Vagina (tissue), 2 donors: ENCODE measurements around the gene MAL. TPM values are rescaled to one million over a fixed set of nuclear protein-coding genes. Genes with fewer than 3 reads are reported as not detected.

ENCODE experiments used
- DNase-seq, 2 donors: peaks; one replicate each; pipeline ENCODE4 v3.0.0-alpha.2; 2017; ENCODE audit errors: extremely low spot score in 2 of 2
- H3K27ac ChIP-seq: fragments of 200-600 bp; sonication (generic); one replicate; pipeline ENCODE4 v1.5.1; 2019
- H3K27me3 ChIP-seq: fragments of 200-600 bp; sonication (generic); one replicate; pipeline ENCODE4 v1.5.1; 2019
- H3K36me3 ChIP-seq, 2 donors: fragments of 200-600 bp; sonication (generic); one replicate each; pipeline ENCODE4 v1.5.1; 2017 to 2019
- H3K4me1 ChIP-seq: fragments of 200-600 bp; sonication (generic); one replicate; pipeline ENCODE4 v1.5.1; 2019
- H3K4me3 ChIP-seq, 2 donors: fragments of 200-600 bp; sonication (generic); 1 replicate in 1 of 2; 2 replicates in 1 of 2; pipeline ENCODE4 v1.5.1; 2016 to 2019
- H3K9me3 ChIP-seq: fragments of 200-600 bp; sonication (generic); one replicate; pipeline ENCODE4 v1.5.1; 2019
- CTCF ChIP-seq, 3 experiments: fragments of 450-650 bp in 2 of 3; fragments of 200-600 bp in 1 of 3; sonication (generic) in 1 of 3; IDR thresholded peaks; one replicate each; pipeline ENCODE4 v1.5.1; 2017 to 2019; ENCODE audit warnings: antibody characterized with exemption in 3 of 3, mild to moderate bottlenecking in 2 of 3, moderate library complexity in 2 of 3
- POLR2A ChIP-seq, 2 donors: fragments of 450-650 bp; IDR thresholded peaks; one replicate each; pipeline ENCODE4 v1.6.1; 2017; ENCODE audit warnings: antibody characterized with exemption in 2 of 2, mild to moderate bottlenecking in 2 of 2, moderate library complexity in 2 of 2
- POLR2AphosphoS5 ChIP-seq, 2 donors: sonication (generic); formaldehyde crosslinking; IDR thresholded peaks; one replicate each; pipeline ENCODE4 v1.9.0; 2017; ENCODE audit warnings: antibody characterized with exemption in 2 of 2, mild to moderate bottlenecking in 2 of 2, low read depth in 1 of 2; ENCODE audit not compliant: insufficient read depth in 1 of 2
- intact Hi-C: fragments of 100-400 bp; cut with DNase I; formaldehyde crosslinking; loops from one replicate; pipeline ENCODE4 v1.15.1; 2023
- total RNA-seq: library from RNA; depleted of rRNA; stranded (reverse); fragments of >200 nt; gene quantifications from one replicate; pipeline ENCODE4 v1.2.3, GENCODE V29; 2016

Gene MAL
- total RNA-seq = 71.0 TPM

GRCh38 chr2:95025406-95026319 is at the start of gene MAL:
MAL (plus strand) TSS chr2:95025708; CDS start chr2:95025793, 85 bp downstream.
- H3K4me1 ChIP-seq = peaks cover 6% of the 10 kb centered on the region

GRCh38 chr2:94977826-94978225 is 47.7 kb upstream of the MAL start:
- TF ChIP-seq POLR2A (IDR thresholded peaks at IDR 0.05) (no peak), CTCF (IDR thresholded peaks at IDR 0.05) (no peak)
- Histone ChIP-seq H3K4me3 (no peak overlapping the region), H3K36me3 (no peaks in the 10 kb centered on the region), H3K27ac (no peak overlapping the region), H3K27me3 (no peaks in the 10 kb centered on the region), H3K4me1 (no peaks in the 10 kb centered on the region), H3K9me3 (no peaks in the 10 kb centered on the region)
- no peak for DNase-seq
- intact Hi-C loops = no loop called here

More at GRCh38 chr2:95025406-95026319, at the start of gene MAL:
- DNase-seq = no peak
- no peaks in the 10 kb centered on the region for H3K36me3 ChIP-seq
- intact Hi-C loops = no loop called here
- no peaks in the 10 kb centered on the region for H3K9me3 ChIP-seq
- no peaks in the 10 kb centered on the region for H3K27me3 ChIP-seq
- H3K4me3 ChIP-seq = peak within 1 kb of the TSS; percentile 42 to 43
- TF ChIP-seq POLR2A (IDR thresholded peaks at IDR 0.05) = no peak
- TF ChIP-seq POLR2AphosphoS5 (IDR thresholded peaks at IDR 0.05; ENCODE audit: insufficient read depth in 1 of 2, low read depth in 1 of 2) = peak in 1 of 2 donors; percentile 32
- no peak for TF ChIP-seq CTCF (IDR thresholded peaks at IDR 0.05)
- no peak within 1 kb of the TSS for H3K27ac ChIP-seq

- intact Hi-C loops = no loop called here
- Histone ChIP-seq H3K27ac (no peak overlapping the region), H3K27me3 (no peaks in the 10 kb centered on the region), H3K9me3 (no peaks in the 10 kb centered on the region), H3K4me1 (no peaks in the 10 kb centered on the region), H3K36me3 (no peaks in the 10 kb centered on the region), H3K4me3 (no peak overlapping the region)
- no peak for DNase-seq
- TF ChIP-seq CTCF (IDR thresholded peaks at IDR 0.05) = no peak
- TF ChIP-seq POLR2A (IDR thresholded peaks at IDR 0.05) = no peak
- no peak for TF ChIP-seq POLR2AphosphoS5 (IDR thresholded peaks at IDR 0.05; ENCODE audit: insufficient read depth in 1 of 2, low read depth in 1 of 2)
These were observed 46.6 kb upstream of the MAL start for GRCh38 chr2:94978917-94979316.

- no peak overlapping the region for H3K27ac ChIP-seq
- TF ChIP-seq CTCF (IDR thresholded peaks at IDR 0.05) = no peak
- no peak for TF ChIP-seq POLR2A (IDR thresholded peaks at IDR 0.05)
- TF ChIP-seq POLR2AphosphoS5 (IDR thresholded peaks at IDR 0.05; ENCODE audit: insufficient read depth in 1 of 2, low read depth in 1 of 2) = no peak
- intact Hi-C loops = no loop called here
- no peak overlapping the region for H3K4me3 ChIP-seq
- DNase-seq = no peak
- H3K27me3 ChIP-seq = no peaks in the 10 kb centered on the region
- no peaks in the 10 kb centered on the region for H3K4me1 ChIP-seq
- H3K36me3 ChIP-seq = no peaks in the 10 kb centered on the region
- no peaks in the 10 kb centered on the region for H3K9me3 ChIP-seq
These were observed 45.8 kb upstream of the MAL start for GRCh38 chr2:94979406-94980375.
